K562 (cell line): ENCODE data around the gene SMIM36. TPM values are rescaled to one million over a fixed set of nuclear protein-coding genes. Genes with fewer than 3 reads are reported as not detected.
A peak's percentile ranks its signal among the peaks of the same experiment; 100 is the strongest.

ENCODE experiments used
- CHCHD3 ChIP-seq: fragments of 250-450 bp; sonication (Bioruptor Pico); IDR thresholded peaks from 2 replicates; pipeline ENCODE4 v2.1.2; 2022; ENCODE audit warnings: mild to moderate bottlenecking
- DDX20 ChIP-seq: fragments of 450-650 bp; IDR thresholded peaks from 2 replicates; pipeline ENCODE4 v1.6.1; 2016; ENCODE audit warnings: missing genetic modification characterization, low read depth, mild to moderate bottlenecking, missing compliant biosample characterization, moderate library complexity
- E2F6 ChIP-seq, 2 experiments: IDR thresholded peaks; 2 replicates each; pipeline ENCODE4 v1.6.1; 2011; ENCODE audit warnings: borderline replicate concordance in 1 of 2, control low read depth in 1 of 2, low read depth in 1 of 2, low read length in 1 of 2, mild to moderate bottlenecking in 1 of 2, mixed read lengths in 1 of 2, moderate library complexity in 1 of 2; ENCODE audit not compliant: insufficient read depth in 1 of 2, insufficient read length in 1 of 2, poor library complexity in 1 of 2, severe bottlenecking in 1 of 2; ENCODE audit errors: extremely low read depth in 1 of 2
- HMBOX1 ChIP-seq: sonication (generic); IDR thresholded peaks from 2 replicates; pipeline ENCODE4 v1.6.1; 2016
- KDM4B ChIP-seq, 2 experiments: fragments of 450-650 bp in 1 of 2; sonication (generic) in 1 of 2; IDR thresholded peaks; 2 replicates each; pipeline ENCODE4 v1.6.1; 2016 to 2017; ENCODE audit warnings: borderline replicate concordance in 2 of 2, antibody characterized with exemption in 1 of 2, low read depth in 1 of 2, mild to moderate bottlenecking in 1 of 2
- KDM5B ChIP-seq: fragments of 200-600 bp; sonication (generic); IDR thresholded peaks from 2 replicates; pipeline ENCODE4 v1.6.1; 2012; ENCODE audit warnings: low read depth, mild to moderate bottlenecking, moderate library complexity, low read length, control low read depth, inconsistent platforms; ENCODE audit not compliant: insufficient replicate concordance
- KLF6 ChIP-seq: fragments of 250-450 bp; sonication (Bioruptor Pico); IDR thresholded peaks from 2 replicates; pipeline ENCODE4 v1.4.0; 2020; ENCODE audit warnings: mild to moderate bottlenecking, moderate library complexity, borderline replicate concordance
- MAFG ChIP-seq: fragments of 450-650 bp; conservative IDR thresholded peaks from 2 replicates; pipeline ENCODE4 v1.6.1; 2016; ENCODE audit warnings: missing genetic modification characterization, missing compliant biosample characterization
- MAFK ChIP-seq: IDR thresholded peaks from 2 replicates; pipeline ENCODE4 v1.6.1; 2011; ENCODE audit warnings: low read length, improper control_type of control experiment
- MTA1 ChIP-seq: fragments of 450-650 bp; IDR thresholded peaks from 2 replicates; pipeline ENCODE4 v1.6.1; 2017; ENCODE audit warnings: borderline replicate concordance
- PCBP1 ChIP-seq: fragments of 200-400 bp; formaldehyde crosslinking; IDR thresholded peaks from 2 replicates; pipeline ENCODE4 v1.6.1; 2018; ENCODE audit warnings: mild to moderate bottlenecking, low read depth, low read length; ENCODE audit not compliant: poor library complexity, severe bottlenecking
- PKNOX1 ChIP-seq: fragments of 450-650 bp; IDR thresholded peaks from 2 replicates; pipeline ENCODE4 v1.6.1; 2016
- RBFOX2 ChIP-seq: fragments of 200-400 bp; formaldehyde crosslinking; IDR thresholded peaks from 2 replicates; pipeline ENCODE4 v1.6.1; 2017; ENCODE audit warnings: low read depth, mild to moderate bottlenecking, low read length, moderate library complexity
- TBL1XR1 ChIP-seq, 2 experiments: IDR thresholded peaks; 2 replicates each; pipeline ENCODE4 v1.6.1; 2012; ENCODE audit warnings: improper control_type of control experiment in 2 of 2, low read length in 2 of 2, mild to moderate bottlenecking in 1 of 2
- TRIM28 ChIP-seq: fragments of 450-650 bp; IDR thresholded peaks from 2 replicates; pipeline ENCODE4 v1.6.1; 2017
- ZNF444 ChIP-seq: fragments of 250-450 bp; sonication (Bioruptor Pico); IDR thresholded peaks from 2 replicates; pipeline ENCODE4 v1.4.0; 2020; ENCODE audit warnings: mild to moderate bottlenecking, moderate library complexity
- polyA plus RNA-seq, 8 experiments: library from polyadenylated mRNA; depleted of rRNA in 4 of 8; stranded (reverse) in 5 of 8; unstranded in 3 of 8; fragments of >200 nt; fragmentation: Nextera tagmentation in 2 of 8; fragmentation: Illumina TruSeq in 1 of 8; extraction: Ambion mirVana in 2 of 8; extraction: Trizol in 1 of 8; gene quantifications; 2 replicates each; pipeline versions ENCODE4 v1.2.1 to v1.2.3, GENCODE V29; 2011 to 2014; ENCODE audit warnings: inconsistent platforms in 1 of 8, missing spikeins in 1 of 8
- total RNA-seq, 7 experiments: library from RNA; depleted of rRNA in 6 of 7; stranded (reverse); fragments of >200 nt in 6 of 7; fragmentation: Illumina TruSeq in 2 of 7; extraction: Trizol in 2 of 7; gene quantifications; 2 replicates each; pipeline versions ENCODE4 v1.2.1 to v1.2.3, GENCODE V29; 2011 to 2021; ENCODE audit warnings: low replicate concordance in 1 of 7
- TF ChIP-seq, protein P1 (sequence below): sonication (generic); formaldehyde crosslinking; IDR thresholded peaks from 2 replicates; pipeline ENCODE4 v1.8.0; 2022; ENCODE audit warnings: missing genetic modification reagents, mild to moderate bottlenecking, moderate library complexity, borderline replicate concordance
- TF ChIP-seq, protein P2 (sequence below), 3 experiments: IDR thresholded peaks in 2 of 3; conservative IDR thresholded peaks in 1 of 3; 2 replicates each; pipeline ENCODE4 v1.5.1; 2011 to 2012; ENCODE audit warnings: low read length in 3 of 3, mild to moderate bottlenecking in 3 of 3, control low read depth in 2 of 3, improper control_type of control experiment in 1 of 3, inconsistent platforms in 1 of 3, low read depth in 1 of 3, mixed read lengths in 1 of 3, moderate library complexity in 1 of 3; ENCODE audit not compliant: insufficient read depth in 2 of 3

Gene SMIM36
- total and polyA plus RNA-seq, 9 of the 15 experiments (the other 6 are each of a cell fraction or from before 2014, with no cell fraction given): not detected

DNA sequence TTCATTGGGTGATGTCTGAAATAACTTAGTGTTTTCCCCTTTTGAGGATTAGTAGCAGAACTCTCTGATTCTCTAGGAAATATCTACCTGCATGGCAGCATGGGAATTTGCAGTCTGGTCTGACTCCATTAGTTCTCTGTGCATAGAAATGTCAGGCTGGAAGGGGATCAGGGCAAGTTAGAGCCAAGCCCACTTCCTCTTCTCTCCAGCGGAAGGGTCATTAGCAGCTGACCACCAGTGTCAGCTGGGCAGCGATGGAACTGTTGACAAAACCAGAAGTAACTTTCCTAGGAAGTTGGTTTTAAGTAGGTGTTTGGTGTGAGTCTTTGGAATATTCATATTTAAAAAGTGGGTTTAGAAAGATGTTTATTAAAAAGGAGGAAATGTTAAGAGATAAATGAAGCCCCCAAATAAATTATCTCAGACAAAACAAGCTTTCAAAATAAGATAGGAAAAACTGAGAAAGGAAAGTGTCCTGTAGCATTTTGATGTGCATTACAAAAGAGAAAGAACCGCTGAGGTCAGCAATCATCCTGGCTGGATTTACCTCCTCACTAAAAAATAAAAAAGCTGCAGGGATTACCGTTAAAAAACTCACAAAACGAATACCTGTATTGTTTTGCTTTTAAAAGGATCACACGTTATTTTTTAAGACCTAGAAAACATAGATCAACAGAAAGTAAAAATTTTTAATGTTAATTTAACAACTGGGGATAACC is 57.3 kb downstream of the SMIM36 start (continued):
- TF ChIP-seq KDM5B (no peak), KDM4B (IDR thresholded peaks at IDR 0.05; ENCODE audit: borderline replicate concordance in 2 of 2, low read depth in 1 of 2) (no peak), DDX20 (tag) (no peak), E2F6 (IDR thresholded peaks at IDR 0.05; ENCODE audit: borderline replicate concordance in 1 of 2, extremely low read depth in 1 of 2, insufficient read depth in 1 of 2, insufficient read length in 1 of 2, low read depth in 1 of 2, low read length in 1 of 2, poor library complexity in 1 of 2, severe bottlenecking in 1 of 2) (no peak), RBFOX2 (no peak), MAFG (tag) (peak; percentile 69), PCBP1 (no peak), TBL1XR1 (IDR thresholded peaks at IDR 0.05; ENCODE audit: low read length in 2 of 2) (no peak), ZNF444 (no peak), KLF6 (no peak), CHCHD3 (CRISPR knock-in tag) (no peak), MAFK (peak; percentile 87), TRIM28 (0 out of 2 replicates have a peak, but pooled peaks have one; percentile 58), HMBOX1 (peak; percentile 39; the same call in 1 of the 2 replicates), MTA1 (no peak), PKNOX1 (no peak)
- TF ChIP-seq, protein P1, sequence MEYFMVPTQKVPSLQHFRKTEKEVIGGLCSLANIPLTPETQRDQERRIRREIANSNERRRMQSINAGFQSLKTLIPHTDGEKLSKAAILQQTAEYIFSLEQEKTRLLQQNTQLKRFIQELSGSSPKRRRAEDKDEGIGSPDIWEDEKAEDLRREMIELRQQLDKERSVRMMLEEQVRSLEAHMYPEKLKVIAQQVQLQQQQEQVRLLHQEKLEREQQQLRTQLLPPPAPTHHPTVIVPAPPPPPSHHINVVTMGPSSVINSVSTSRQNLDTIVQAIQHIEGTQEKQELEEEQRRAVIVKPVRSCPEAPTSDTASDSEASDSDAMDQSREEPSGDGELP (CRISPR knock-in tag): peak; percentile 72
- TF ChIP-seq, protein P2, sequence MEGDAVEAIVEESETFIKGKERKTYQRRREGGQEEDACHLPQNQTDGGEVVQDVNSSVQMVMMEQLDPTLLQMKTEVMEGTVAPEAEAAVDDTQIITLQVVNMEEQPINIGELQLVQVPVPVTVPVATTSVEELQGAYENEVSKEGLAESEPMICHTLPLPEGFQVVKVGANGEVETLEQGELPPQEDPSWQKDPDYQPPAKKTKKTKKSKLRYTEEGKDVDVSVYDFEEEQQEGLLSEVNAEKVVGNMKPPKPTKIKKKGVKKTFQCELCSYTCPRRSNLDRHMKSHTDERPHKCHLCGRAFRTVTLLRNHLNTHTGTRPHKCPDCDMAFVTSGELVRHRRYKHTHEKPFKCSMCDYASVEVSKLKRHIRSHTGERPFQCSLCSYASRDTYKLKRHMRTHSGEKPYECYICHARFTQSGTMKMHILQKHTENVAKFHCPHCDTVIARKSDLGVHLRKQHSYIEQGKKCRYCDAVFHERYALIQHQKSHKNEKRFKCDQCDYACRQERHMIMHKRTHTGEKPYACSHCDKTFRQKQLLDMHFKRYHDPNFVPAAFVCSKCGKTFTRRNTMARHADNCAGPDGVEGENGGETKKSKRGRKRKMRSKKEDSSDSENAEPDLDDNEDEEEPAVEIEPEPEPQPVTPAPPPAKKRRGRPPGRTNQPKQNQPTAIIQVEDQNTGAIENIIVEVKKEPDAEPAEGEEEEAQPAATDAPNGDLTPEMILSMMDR (IDR thresholded peaks at IDR 0.05 in 2 of 3, conservative IDR thresholded peaks at IDR 0.05 in 1 of 3; ENCODE audit: insufficient read depth in 2 of 3, low read depth in 1 of 3, low read length in 3 of 3): no peak
